GM18519 (cell line): ENCODE data around the gene APEX1.
"Not testable (repeated sequence)": the region's sequence is repeated elsewhere in the genome, so short reads cannot be mapped to it uniquely, and the experiment has no call there.

Experiments used
- ATAC-seq: cut with Tn5 transposase; IDR thresholded peaks from one replicate; pipeline ENCODE4 v1.9.1; 2021; ENCODE audit warnings: mild to moderate bottlenecking, moderate library complexity; ENCODE audit not compliant: unreplicated experiment, low FRiP score

The APEX1 gene

GRCh38 chr14:20506276-20506675 lies 51.2 kb downstream of the APEX1 start:
- ATAC-seq, result not testable (repeated sequence)

DNA sequence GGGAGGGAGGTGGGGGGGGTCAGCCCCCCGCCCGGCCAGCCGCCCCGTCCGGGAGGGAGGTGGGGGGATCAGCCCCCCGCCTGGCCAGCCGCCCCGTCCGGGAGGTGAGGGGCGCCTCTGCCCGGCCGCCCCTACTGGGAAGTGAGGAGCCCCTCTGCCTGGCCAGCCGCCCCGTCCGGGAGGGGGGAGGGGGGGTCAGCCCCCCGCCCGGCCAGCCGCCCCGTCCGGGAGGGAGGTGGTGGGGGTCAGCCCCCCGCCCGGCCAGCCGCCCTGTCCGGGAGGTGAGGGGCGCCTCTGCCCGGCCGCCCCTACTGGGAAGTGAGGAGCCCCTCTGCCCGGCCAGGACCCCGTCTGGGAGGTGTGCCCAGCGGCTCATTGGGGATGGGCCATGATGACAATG lies 51.7 kb downstream of the APEX1 start:
- ATAC-seq, result not testable (repeated sequence)
